ENCODE data around the gene OR1F1. TPM values are rescaled to one million over a fixed set of nuclear protein-coding genes. Genes with fewer than 3 reads are reported as not detected.
A peak's percentile ranks its signal among the peaks of the same experiment; 100 is the strongest.

The OR1F1 gene
- total RNA-seq, 2 experiments from 2014 or later, result not detected

DNA sequence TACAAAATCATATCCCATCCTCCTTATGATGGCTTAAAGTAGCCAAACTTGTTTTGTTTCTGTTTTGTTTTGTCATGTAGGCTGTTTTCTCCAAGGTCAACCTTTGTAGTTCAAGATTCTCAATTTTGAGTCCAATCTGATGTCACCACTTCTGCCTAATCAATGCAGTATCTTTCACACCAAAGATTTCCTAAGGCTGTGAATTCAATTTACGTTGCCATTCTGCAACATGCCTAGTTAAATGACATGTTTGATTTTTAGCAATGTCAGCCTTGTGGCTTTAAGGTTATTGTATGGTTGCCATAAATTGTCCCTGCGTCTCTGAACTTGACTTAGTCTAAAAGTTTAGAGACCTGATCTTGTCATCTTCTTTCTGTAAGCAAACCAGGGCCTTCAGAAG lies 32.8 kb upstream of the OR1F1 start:
- peak overlapping the region; percentile 97 for H3K27ac Mint-ChIP-seq
- no peaks in the 10 kb centered on the region for H3K36me3 ChIP-seq (ENCODE audit: insufficient read depth, low read length)
- H3K36me3 Mint-ChIP-seq (ENCODE audit: low read depth), result peaks cover 49% of the 10 kb centered on the region
- peaks cover 41% of the 10 kb centered on the region for H3K4me1 Mint-ChIP-seq (ENCODE audit: low read depth)
- intact Hi-C loops (cut with DNase I, micrococcal nuclease), result loop anchor here in 1 of 2 experiments (5.0 to 10.0 kb wide), 2 partner anchors 107 to 290 kb away; partner anchors contain the start of genes NAA60 and ZNF597
- peaks cover 27% of the 10 kb centered on the region for H3K27me3 Mint-ChIP-seq
- H3K4me1 ChIP-seq (ENCODE audit: insufficient read depth, low read length), result peaks cover 53% of the 10 kb centered on the region
- peaks cover 19 to 40% of the 10 kb centered on the region in 2 experiments for H3K9me3 ChIP-seq (ENCODE audit: control insufficient read depth in 1 of 2, insufficient read depth in 1 of 2, low read length in 2 of 2)
- ChIA-PET CTCF (no interaction called here), POLR2A (no interaction called here)
- no peak overlapping the region for H3K27ac ChIP-seq (ENCODE audit: low read depth in 1 of 2, low read length in 2 of 2)
- no peak overlapping the region for H3K4me3 ChIP-seq (ENCODE audit: low read length)
- no peak for ATAC-seq (ENCODE audit: poor library complexity)
- DNase-seq, result no peak
- no peaks in the 10 kb centered on the region for H3K27me3 ChIP-seq (ENCODE audit: control insufficient read depth in 1 of 2, insufficient read depth in 2 of 2, low read length in 2 of 2)
- TF ChIP-seq, protein P1, sequence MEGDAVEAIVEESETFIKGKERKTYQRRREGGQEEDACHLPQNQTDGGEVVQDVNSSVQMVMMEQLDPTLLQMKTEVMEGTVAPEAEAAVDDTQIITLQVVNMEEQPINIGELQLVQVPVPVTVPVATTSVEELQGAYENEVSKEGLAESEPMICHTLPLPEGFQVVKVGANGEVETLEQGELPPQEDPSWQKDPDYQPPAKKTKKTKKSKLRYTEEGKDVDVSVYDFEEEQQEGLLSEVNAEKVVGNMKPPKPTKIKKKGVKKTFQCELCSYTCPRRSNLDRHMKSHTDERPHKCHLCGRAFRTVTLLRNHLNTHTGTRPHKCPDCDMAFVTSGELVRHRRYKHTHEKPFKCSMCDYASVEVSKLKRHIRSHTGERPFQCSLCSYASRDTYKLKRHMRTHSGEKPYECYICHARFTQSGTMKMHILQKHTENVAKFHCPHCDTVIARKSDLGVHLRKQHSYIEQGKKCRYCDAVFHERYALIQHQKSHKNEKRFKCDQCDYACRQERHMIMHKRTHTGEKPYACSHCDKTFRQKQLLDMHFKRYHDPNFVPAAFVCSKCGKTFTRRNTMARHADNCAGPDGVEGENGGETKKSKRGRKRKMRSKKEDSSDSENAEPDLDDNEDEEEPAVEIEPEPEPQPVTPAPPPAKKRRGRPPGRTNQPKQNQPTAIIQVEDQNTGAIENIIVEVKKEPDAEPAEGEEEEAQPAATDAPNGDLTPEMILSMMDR (IDR thresholded peaks at IDR 0.05), result no peak
- peak overlapping the region; percentile 65 for H3K4me3 Mint-ChIP-seq
- peaks cover 4% of the 10 kb centered on the region for H3K9me3 Mint-ChIP-seq

DNA sequence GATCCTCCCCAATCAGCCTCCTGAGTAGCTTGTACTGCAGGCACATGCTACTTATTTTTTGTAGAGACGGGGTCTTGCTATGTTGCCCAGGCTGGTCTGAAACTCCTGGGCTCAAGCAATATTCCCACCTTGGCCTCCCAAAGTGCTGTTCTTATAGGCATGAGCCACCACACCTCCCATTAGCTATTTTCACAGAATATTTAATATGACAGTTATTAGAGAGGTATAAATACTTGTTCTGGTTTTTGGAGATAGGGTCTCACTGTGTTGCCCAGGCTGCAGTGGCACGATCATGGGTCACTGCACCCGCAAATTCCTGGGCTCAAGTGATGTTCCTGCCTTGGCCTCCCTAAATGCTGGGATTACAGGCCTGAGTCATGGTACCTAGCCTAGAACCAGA lies 32.0 kb upstream of the OR1F1 start:
- Histone ChIP-seq H3K4me3 (ENCODE audit: low read length) (no peak overlapping the region), H3K27me3 (ENCODE audit: control insufficient read depth in 1 of 2, insufficient read depth in 2 of 2, low read length in 2 of 2) (no peaks in the 10 kb centered on the region), H3K9me3 (ENCODE audit: control insufficient read depth in 1 of 2, insufficient read depth in 1 of 2, low read length in 2 of 2) (peaks cover 19 to 40% of the 10 kb centered on the region in 2 experiments), H3K4me1 (ENCODE audit: insufficient read depth, low read length) (peaks cover 47% of the 10 kb centered on the region), H3K36me3 (ENCODE audit: insufficient read depth, low read length) (no peaks in the 10 kb centered on the region), H3K27ac (ENCODE audit: low read depth in 1 of 2, low read length in 2 of 2) (no peak overlapping the region)
- Mint-ChIP-seq H3K4me3 (peak overlapping the region; percentile 65), H3K9me3 (peaks cover 4% of the 10 kb centered on the region), H3K36me3 (ENCODE audit: low read depth) (peaks cover 41% of the 10 kb centered on the region), H3K4me1 (ENCODE audit: low read depth) (peaks cover 33% of the 10 kb centered on the region), H3K27ac (peak overlapping the region; percentile 97), H3K27me3 (peaks cover 19% of the 10 kb centered on the region)
- POLR2A ChIA-PET, result no interaction called here
- DNase-seq (no peak), ATAC-seq (ENCODE audit: poor library complexity) (no peak)
- TF ChIP-seq, protein P1 (IDR thresholded peaks at IDR 0.05), result no peak
- CTCF ChIA-PET, result interaction anchor here (1.2 kb wide), 1 partner anchor 124 kb away, joined by 3 read pairs; no protein-coding TSS in a partner anchor
- intact Hi-C loops (cut with DNase I, micrococcal nuclease), result loop anchor here in 1 of 2 experiments (5.0 to 10.0 kb wide), 2 partner anchors 106 to 289 kb away; partner anchors contain the start of genes NAA60 and ZNF597

DNA sequence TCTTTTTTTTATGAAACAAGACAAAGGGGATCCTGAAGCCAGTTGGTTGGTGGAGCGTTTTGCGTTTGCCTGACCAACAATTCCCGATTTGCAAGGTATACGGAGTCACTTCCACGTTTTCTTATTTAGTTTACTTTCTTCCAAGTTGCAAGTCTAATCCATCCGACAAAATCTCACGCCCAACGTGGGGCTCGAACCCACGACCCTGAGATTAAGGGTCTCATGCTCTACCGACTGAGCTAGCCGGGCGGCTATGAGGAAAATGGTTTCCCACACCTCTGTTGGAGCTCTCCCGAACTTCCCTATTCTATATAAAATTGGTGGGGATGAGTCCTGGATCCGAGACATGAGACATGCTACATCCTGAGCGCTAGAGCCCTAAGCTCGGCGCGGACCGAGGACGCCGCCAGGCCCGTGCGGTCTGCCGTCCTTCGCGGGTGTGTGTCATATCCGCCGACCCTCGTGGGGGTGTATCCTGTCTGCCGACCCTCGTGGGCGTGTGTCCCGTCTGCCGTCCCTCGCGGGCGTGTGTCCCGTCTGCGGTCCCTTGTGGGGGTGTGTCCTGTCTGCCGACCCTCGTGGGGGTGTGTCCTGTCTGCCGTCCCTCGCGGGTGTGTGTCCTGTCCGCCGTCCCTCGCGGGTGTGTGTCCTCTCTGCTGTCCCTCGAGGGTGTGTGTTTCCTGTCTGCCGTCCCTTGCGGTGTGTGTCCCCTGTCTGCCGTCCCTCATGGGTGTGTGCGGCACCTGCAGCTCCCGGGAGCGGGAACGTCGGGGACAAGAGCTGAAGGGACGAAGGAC lies 30.6 kb upstream of the OR1F1 start:
- no peaks in the 10 kb centered on the region for H3K36me3 ChIP-seq (ENCODE audit: insufficient read depth, low read length)
- H3K27ac Mint-ChIP-seq, result peak overlapping the region; percentile 97
- TF ChIP-seq, protein P1 (IDR thresholded peaks at IDR 0.05), result no peak
- peak overlapping the region; percentile 39 to 44 for H3K27ac ChIP-seq (ENCODE audit: low read depth in 1 of 2, low read length in 2 of 2)
- peaks cover 4% of the 10 kb centered on the region for H3K9me3 Mint-ChIP-seq
- peak overlapping the region; percentile 92 for H3K4me3 Mint-ChIP-seq
- H3K36me3 Mint-ChIP-seq (ENCODE audit: low read depth), result peaks cover 32% of the 10 kb centered on the region
- H3K27me3 Mint-ChIP-seq, result peaks cover 12% of the 10 kb centered on the region
- peaks cover 24% of the 10 kb centered on the region for H3K4me1 Mint-ChIP-seq (ENCODE audit: low read depth)
- H3K4me1 ChIP-seq (ENCODE audit: insufficient read depth, low read length), result peaks cover 32% of the 10 kb centered on the region
- intact Hi-C loops (cut with DNase I, micrococcal nuclease), result loop anchor here (1.0 to 10.0 kb wide), 4 partner anchors 7 to 287 kb away; partner anchors contain the start of genes ZNF213 (in 2 of the 2), NAA60 (in 1 of the 2) and ZNF597 (in 1 of the 2)
- POLR2A ChIA-PET, result interaction anchor here (0.6 to 4.8 kb wide), 14 partner anchors 8 to 243 kb away, joined by 3 to 57 read pairs (median 4); partner anchors contain the start of genes ZNF174, ZNF213 and ZSCAN32
- H3K9me3 ChIP-seq (ENCODE audit: control insufficient read depth in 1 of 2, insufficient read depth in 1 of 2, low read length in 2 of 2), result peaks cover 19 to 33% of the 10 kb centered on the region in 2 experiments
- CTCF ChIA-PET, result interaction anchor here (0.7 to 2.5 kb wide), 4 partner anchors 9 to 343 kb away, joined by 3 to 15 read pairs (median 3); partner anchors contain the start of gene CLUAP1
- peak overlapping the region; percentile 85 for H3K4me3 ChIP-seq (ENCODE audit: low read length)
- DNase-seq (peak in 12 of 14 experiments; percentile 12 to 88 (median 52)), ATAC-seq (ENCODE audit: poor library complexity) (peak; percentile 3)
- no peaks in the 10 kb centered on the region for H3K27me3 ChIP-seq (ENCODE audit: control insufficient read depth in 1 of 2, insufficient read depth in 2 of 2, low read length in 2 of 2)

All from CD4-positive, alpha-beta T cell (primary cell).